GM06990 (cell line): Measurements from ENCODE around the gene RNGTT.

Experiments
- DNase-seq: peaks from one replicate; pipeline ENCODE4 v3.0.0-alpha.2; 2011; ENCODE audit not compliant: insufficient read length; ENCODE audit errors: extremely low read depth
- H3K27me3 ChIP-seq: replicated peaks from 2 replicates; pipeline ENCODE4 v1.6.0; 2011; ENCODE audit warnings: low read length; ENCODE audit not compliant: control insufficient read depth, insufficient read depth
- H3K36me3 ChIP-seq: 2 replicates; pipeline ENCODE4 v1.5.1; 2011; ENCODE audit warnings: low read length; ENCODE audit not compliant: control insufficient read depth, insufficient read depth
- H3K4me3 ChIP-seq: replicated peaks from 2 replicates; pipeline ENCODE4 v1.5.1; 2011; ENCODE audit warnings: low read depth, mild to moderate bottlenecking, control low read depth, low read length
- TF ChIP-seq, protein P1 (sequence below): IDR thresholded peaks from 2 replicates; pipeline ENCODE4 v1.5.1; 2011; ENCODE audit warnings: low read length, control low read depth, mild to moderate bottlenecking, inconsistent platforms; ENCODE audit not compliant: insufficient read depth, poor library complexity, severe bottlenecking

The RNGTT gene

DNA sequence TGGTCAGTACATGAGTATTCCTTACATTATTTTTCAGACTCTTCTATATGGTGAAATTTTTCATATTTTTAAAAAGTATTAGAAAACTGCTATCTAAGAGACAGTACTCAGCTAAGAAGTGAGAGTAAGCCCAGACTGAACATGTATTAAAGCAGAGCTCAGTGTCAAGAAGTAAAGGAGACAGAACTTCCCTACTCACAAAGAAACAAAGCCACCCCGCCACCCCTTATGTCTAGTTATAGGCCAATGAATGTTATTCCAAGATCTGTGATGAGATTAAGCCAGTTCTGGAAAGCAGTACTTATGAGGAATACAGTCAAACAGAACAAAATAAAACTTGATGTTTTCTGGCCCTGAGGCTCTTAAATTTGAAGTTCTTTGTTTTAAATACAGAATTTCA, 114.5 kb downstream of the RNGTT start:
- TF ChIP-seq, protein P1, sequence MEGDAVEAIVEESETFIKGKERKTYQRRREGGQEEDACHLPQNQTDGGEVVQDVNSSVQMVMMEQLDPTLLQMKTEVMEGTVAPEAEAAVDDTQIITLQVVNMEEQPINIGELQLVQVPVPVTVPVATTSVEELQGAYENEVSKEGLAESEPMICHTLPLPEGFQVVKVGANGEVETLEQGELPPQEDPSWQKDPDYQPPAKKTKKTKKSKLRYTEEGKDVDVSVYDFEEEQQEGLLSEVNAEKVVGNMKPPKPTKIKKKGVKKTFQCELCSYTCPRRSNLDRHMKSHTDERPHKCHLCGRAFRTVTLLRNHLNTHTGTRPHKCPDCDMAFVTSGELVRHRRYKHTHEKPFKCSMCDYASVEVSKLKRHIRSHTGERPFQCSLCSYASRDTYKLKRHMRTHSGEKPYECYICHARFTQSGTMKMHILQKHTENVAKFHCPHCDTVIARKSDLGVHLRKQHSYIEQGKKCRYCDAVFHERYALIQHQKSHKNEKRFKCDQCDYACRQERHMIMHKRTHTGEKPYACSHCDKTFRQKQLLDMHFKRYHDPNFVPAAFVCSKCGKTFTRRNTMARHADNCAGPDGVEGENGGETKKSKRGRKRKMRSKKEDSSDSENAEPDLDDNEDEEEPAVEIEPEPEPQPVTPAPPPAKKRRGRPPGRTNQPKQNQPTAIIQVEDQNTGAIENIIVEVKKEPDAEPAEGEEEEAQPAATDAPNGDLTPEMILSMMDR = no peak
- Histone ChIP-seq H3K36me3 (no peaks in the 10 kb centered on the region; the same call in 1 of the 2 replicates), H3K27me3 (no peaks in the 10 kb centered on the region), H3K4me3 (no peak overlapping the region)
- DNase-seq = no peak

DNA sequence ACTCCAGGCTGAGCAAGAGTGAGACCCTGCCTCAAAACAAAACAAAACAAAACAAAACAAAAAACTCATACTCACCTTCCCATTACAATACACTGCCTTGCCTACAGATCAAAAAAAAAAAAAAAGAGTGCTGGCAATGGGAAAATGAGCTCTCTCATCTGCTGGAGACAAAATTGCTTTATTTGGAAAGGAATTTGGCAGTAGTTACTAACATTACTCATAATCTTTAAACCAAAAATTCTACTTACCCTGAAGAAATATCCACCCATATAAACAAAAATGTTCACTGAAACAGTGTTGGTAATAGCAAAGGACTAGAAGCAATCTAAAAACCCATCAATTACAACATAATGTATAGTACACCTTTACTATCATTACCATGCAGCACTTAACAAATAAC, 120.4 kb downstream of the RNGTT start:
- DNase-seq = no peak
- no peaks in the 10 kb centered on the region for H3K27me3 ChIP-seq
- no peaks in the 10 kb centered on the region; the same call in 1 of the 2 replicates for H3K36me3 ChIP-seq
- no peak overlapping the region for H3K4me3 ChIP-seq
- TF ChIP-seq, protein P1 = no peak

DNA sequence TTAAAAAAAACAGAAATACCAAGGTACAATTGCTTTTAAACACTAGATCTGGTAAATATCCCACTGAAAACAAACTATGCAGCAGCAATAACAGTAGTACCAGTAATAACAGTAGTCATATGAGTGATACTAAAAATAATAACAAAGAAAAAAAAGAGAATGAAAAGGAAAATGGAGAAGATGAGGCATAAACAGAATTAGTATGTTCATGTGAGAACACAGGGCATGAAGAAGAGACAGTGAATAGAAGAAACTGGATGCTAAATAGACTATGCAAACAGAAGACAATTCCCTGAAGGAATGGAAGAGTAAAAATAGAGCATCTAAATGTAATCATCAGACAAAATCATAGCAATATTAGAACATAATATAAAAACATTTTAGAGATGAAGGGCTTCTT, 121.1 kb downstream of the RNGTT start:
- Histone ChIP-seq H3K36me3 (no peaks in the 10 kb centered on the region; the same call in 1 of the 2 replicates), H3K27me3 (no peaks in the 10 kb centered on the region), H3K4me3 (no peak overlapping the region)
- DNase-seq = no peak
- TF ChIP-seq, protein P1 = no peak

DNA sequence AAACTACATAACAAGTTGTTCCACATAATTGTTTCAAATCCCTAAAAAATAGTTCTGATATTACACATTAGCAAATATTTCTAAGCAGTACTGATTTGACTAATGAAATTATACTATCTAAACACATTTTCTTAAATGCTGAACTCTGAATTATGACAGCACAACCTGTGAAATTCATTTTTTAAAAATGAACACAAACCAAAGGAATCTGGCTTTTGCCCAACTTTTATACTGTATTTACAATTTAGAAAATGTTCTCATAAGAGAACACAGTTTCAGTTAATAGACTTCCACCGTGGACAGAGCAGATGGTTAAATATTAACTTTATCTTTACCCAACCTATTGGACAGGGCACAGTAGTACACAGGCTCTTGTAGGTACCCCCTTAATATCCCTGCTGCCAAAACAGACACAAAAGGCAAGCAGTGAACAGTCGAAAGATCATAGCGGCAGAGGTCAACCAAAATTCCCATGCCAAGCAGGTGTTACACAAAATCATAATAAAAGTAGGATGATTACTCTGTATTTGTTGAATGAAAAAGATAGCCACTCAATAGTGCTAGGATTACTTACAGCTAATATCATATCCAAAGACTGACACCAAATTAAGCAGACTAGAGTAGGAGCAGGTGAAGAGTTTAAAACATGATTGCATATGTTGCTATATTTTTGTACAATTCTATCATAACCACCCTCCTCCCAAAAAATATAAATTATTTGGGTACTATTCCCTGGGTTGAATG, 122.5 kb downstream of the RNGTT start:
- TF ChIP-seq, protein P1 = no peak
- no peaks in the 10 kb centered on the region for H3K27me3 ChIP-seq
- H3K36me3 ChIP-seq = no peaks in the 10 kb centered on the region; the same call in 1 of the 2 replicates
- no peak overlapping the region for H3K4me3 ChIP-seq
- no peak for DNase-seq

DNA sequence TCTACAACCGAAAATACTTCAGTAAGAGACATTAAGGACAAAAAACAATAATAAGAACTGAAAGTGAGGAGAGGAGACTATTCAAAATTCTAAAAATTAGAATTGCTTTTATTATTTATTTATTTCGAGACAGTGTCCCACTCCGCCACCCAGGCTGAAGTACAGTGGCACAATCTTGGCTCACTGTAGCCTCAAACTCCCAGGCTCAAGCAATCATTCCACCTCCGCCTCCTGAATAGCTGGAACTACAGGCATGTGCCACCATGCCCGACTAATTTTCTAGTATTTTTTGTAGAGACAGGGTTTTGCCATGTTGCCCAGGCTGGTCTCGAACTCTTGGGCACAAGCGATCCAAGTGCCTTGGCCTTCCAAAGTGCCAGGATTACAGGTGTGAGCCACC, 123.1 kb downstream of the RNGTT start:
- no peak for DNase-seq
- no peaks in the 10 kb centered on the region; the same call in 1 of the 2 replicates for H3K36me3 ChIP-seq
- TF ChIP-seq, protein P1 = no peak

More for the DNA sequence above, 123.1 kb downstream of the RNGTT start:
- Histone ChIP-seq H3K27me3 (no peaks in the 10 kb centered on the region), H3K4me3 (no peak overlapping the region)
